Stomach (tissue), 9 donors: Measurements from ENCODE around the gene QRICH1. TPM values are rescaled to one million over a fixed set of nuclear protein-coding genes. Genes with fewer than 3 reads are reported as not detected.
A peak's percentile ranks its signal among the peaks of the same experiment; 100 is the strongest.

Experiments used
- DNase-seq, 2 donors: peaks; one replicate each; pipeline versions ENCODE4 v3.0.0 to v3.0.0-alpha.2; 2013 to 2019
- H3K27ac ChIP-seq, 5 donors: fragments of 200-600 bp in 4 of 5; sonication (generic) in 4 of 5; one replicate each; pipeline ENCODE4 v1.5.1; 2013 to 2019; ENCODE audit warnings: mild to moderate bottlenecking in 1 of 5, moderate library complexity in 1 of 5
- H3K27me3 ChIP-seq, 3 donors: fragments of 200-600 bp; sonication (generic); one replicate each; pipeline ENCODE4 v1.5.1; 2017 to 2019; ENCODE audit warnings: mixed run types in 1 of 3
- H3K36me3 ChIP-seq, 4 donors: fragments of 200-600 bp; sonication (generic); 1 replicate in 3 of 4; 2 replicates in 1 of 4; pipeline ENCODE4 v1.5.1; 2016 to 2019
- H3K4me1 ChIP-seq, 4 donors: fragments of 200-600 bp; sonication (generic); one replicate each; pipeline ENCODE4 v1.5.1; 2016 to 2019
- H3K4me3 ChIP-seq, 4 donors: fragments of 200-600 bp; sonication (generic) in 3 of 4; one replicate each; pipeline ENCODE4 v1.5.1; 2016 to 2019; ENCODE audit warnings: mild to moderate bottlenecking in 1 of 4
- H3K9me3 ChIP-seq, 4 donors: fragments of 200-600 bp; sonication (generic); one replicate each; pipeline ENCODE4 v1.5.1; 2016 to 2019
- CTCF ChIP-seq, 7 experiments: fragments of 450-650 bp in 4 of 7; fragments of 200-600 bp in 3 of 7; sonication (generic) in 3 of 7; IDR thresholded peaks; one replicate each; pipeline ENCODE4 v1.5.1; 2016 to 2019; ENCODE audit warnings: antibody characterized with exemption in 7 of 7, control low read depth in 2 of 7, mild to moderate bottlenecking in 1 of 7
- EP300 ChIP-seq: sonication (generic); formaldehyde crosslinking; IDR thresholded peaks from one replicate; pipeline ENCODE4 v1.6.1; 2017; ENCODE audit warnings: antibody characterized with exemption
- POLR2A ChIP-seq, 4 donors: fragments of 450-650 bp; IDR thresholded peaks; one replicate each; pipeline ENCODE4 v1.6.1; 2016; ENCODE audit warnings: antibody characterized with exemption in 4 of 4, control low read depth in 2 of 4, mild to moderate bottlenecking in 1 of 4, moderate library complexity in 1 of 4
- POLR2AphosphoS5 ChIP-seq, 3 donors: sonication (generic); formaldehyde crosslinking; IDR thresholded peaks; one replicate each; pipeline ENCODE4 v1.6.1; 2016; ENCODE audit warnings: antibody characterized with exemption in 3 of 3
- WGBS, 5 donors: extraction: QIAGEN DNeasy Blood & Tissue Kit in 3 of 5; methylation state at CpG; one replicate each; pipeline versions ENCODE4 v1.1.5 to v1.1.7; 2013 to 2018; 5-methylcytosine and 5-hydroxymethylcytosine counted together
- intact Hi-C: fragments of 100-400 bp; cut with DNase I; formaldehyde crosslinking; loops from one replicate; pipeline ENCODE4 v1.15.1; 2023; ENCODE audit warnings: low total_unique reads
- polyA plus RNA-seq, 3 donors: library from polyadenylated mRNA; stranded (reverse); fragments of 200-250 nt; gene quantifications; one replicate each; pipeline ENCODE4 v1.2.3, GENCODE V29; 2013
- total RNA-seq, 5 donors: library from RNA; depleted of rRNA; stranded (reverse); fragments of >200 nt; gene quantifications; one replicate each; pipeline versions ENCODE4 v1.1.0 to v1.2.3, GENCODE V29; 2014 to 2016
- donor health status: healthy with polysubstance abuse.
- donor health status: Bipolar disorder and iron deficiency.
- donor health status: healthy.

Gene QRICH1
- total and polyA plus RNA-seq, 8 donors: 16.1 to 105 (median 38.8) TPM

- Histone ChIP-seq H3K9me3 (no peaks in the 10 kb centered on the region), H3K27ac (peak overlapping the region; percentile 89 to 98 (median 95)), H3K36me3 (peaks cover 55 to 79% (median 76%) of the 10 kb centered on the region in 4 donors), H3K4me1 (peaks cover 12 to 50% (median 34%) of the 10 kb centered on the region in 4 donors), H3K4me3 (peak overlapping the region; percentile 61 to 83 (median 74)), H3K27me3 (no peaks in the 10 kb centered on the region)
- WGBS, 5 donors: 0 to 2% (median 1%) methylated on average over 6 to 7 of the region's 7 CpGs
- intact Hi-C loops: no loop called here
- no peak for TF ChIP-seq POLR2A (IDR thresholded peaks at IDR 0.05)
- TF ChIP-seq POLR2AphosphoS5 (IDR thresholded peaks at IDR 0.05): no peak
- TF ChIP-seq EP300: no peak
- no peak for TF ChIP-seq CTCF (IDR thresholded peaks at IDR 0.05)
- DNase-seq: no peak
These were observed 64.3 kb downstream of the QRICH1 start for GRCh38 chr3:49029563-49029884.

- Histone ChIP-seq H3K4me1 (peaks cover 12 to 56% (median 38%) of the 10 kb centered on the region in 4 donors), H3K36me3 (peaks cover 57 to 79% (median 76%) of the 10 kb centered on the region in 4 donors), H3K27ac (peak within 1 kb of the TSS; percentile 89 to 98 (median 95)), H3K9me3 (no peaks in the 10 kb centered on the region), H3K27me3 (no peaks in the 10 kb centered on the region), H3K4me3 (peak within 1 kb of the TSS; percentile 61 to 83 (median 74))
- WGBS, 5 donors: 1 to 3% (median 1%) methylated on average over 15 to 55 of the region's 55 CpGs
- DNase-seq: peak; percentile 96 to 98
- intact Hi-C loops: no loop called here
- TF ChIP-seq EP300: no peak
- TF ChIP-seq POLR2AphosphoS5 (IDR thresholded peaks at IDR 0.05): peak; percentile 98 to 100 (median 99)
- peak in 1 of 7 experiments; percentile 15 for TF ChIP-seq CTCF (IDR thresholded peaks at IDR 0.05)
- TF ChIP-seq POLR2A (IDR thresholded peaks at IDR 0.05): peak in 2 of 4 donors; percentile 83 to 90
These were observed 65.0 kb downstream of the QRICH1 start, which contains the start of gene IMPDH2 for GRCh38 chr3:49028673-49029562. IMPDH2 (minus strand) TSS chr3:49029398; CDS start chr3:49029350, 48 bp downstream.

GRCh38 chr3:49028298-49028672, 65.6 kb downstream of the QRICH1 start:
- Histone ChIP-seq H3K27ac (peak overlapping the region in 4 of 5 donors; percentile 90 to 98 (median 96)), H3K36me3 (peaks cover 59 to 79% (median 76%) of the 10 kb centered on the region in 4 donors), H3K4me1 (peaks cover 15 to 62% (median 45%) of the 10 kb centered on the region in 4 donors), H3K27me3 (no peaks in the 10 kb centered on the region), H3K9me3 (no peaks in the 10 kb centered on the region), H3K4me3 (peak overlapping the region; percentile 61 to 83 (median 74))
- WGBS, 5 donors: 67 to 84% (median 78%) methylated on average over 4 of the region's 4 CpGs
- intact Hi-C loops: no loop called here
- peak in 1 of 2 donors; percentile 4 for DNase-seq
- TF ChIP-seq POLR2A (IDR thresholded peaks at IDR 0.05) (no peak), CTCF (IDR thresholded peaks at IDR 0.05) (no peak), EP300 (no peak), POLR2AphosphoS5 (IDR thresholded peaks at IDR 0.05) (no peak)

- peaks cover 53 to 77% (median 74%) of the 10 kb centered on the region in 4 donors for H3K36me3 ChIP-seq
These were observed 66.2 kb downstream of the QRICH1 start for GRCh38 chr3:49027634-49028033.

More at GRCh38 chr3:49027634-49028033, 66.2 kb downstream of the QRICH1 start:
- peak overlapping the region in 4 of 5 donors; percentile 90 to 98 (median 96) for H3K27ac ChIP-seq
- intact Hi-C loops: no loop called here
- H3K27me3 ChIP-seq: no peaks in the 10 kb centered on the region
- H3K4me1 ChIP-seq: peaks cover 21 to 69% (median 51%) of the 10 kb centered on the region in 4 donors
- no peaks in the 10 kb centered on the region for H3K9me3 ChIP-seq
- TF ChIP-seq CTCF (IDR thresholded peaks at IDR 0.05): no peak
- TF ChIP-seq POLR2A (IDR thresholded peaks at IDR 0.05): no peak
- TF ChIP-seq POLR2AphosphoS5 (IDR thresholded peaks at IDR 0.05): no peak
- no peak for TF ChIP-seq EP300
- no peak for DNase-seq
- no peak overlapping the region for H3K4me3 ChIP-seq
- WGBS, 5 donors: 96 to 97% (median 96%) methylated on average over 9 of the region's 9 CpGs
